COLO668 (cell line): Measurements from ENCODE around the gene NUBPL.
"Not testable (repeated sequence)": the region's sequence is repeated elsewhere in the genome, so short reads cannot be mapped to it uniquely, and the experiment has no call there.

Source experiments
- DNase-seq: peaks from one replicate; lab custom pipeline; 2025; ENCODE audit not compliant: unreplicated experiment; lab: John Stamatoyannopoulos, UW

Gene NUBPL

DNA sequence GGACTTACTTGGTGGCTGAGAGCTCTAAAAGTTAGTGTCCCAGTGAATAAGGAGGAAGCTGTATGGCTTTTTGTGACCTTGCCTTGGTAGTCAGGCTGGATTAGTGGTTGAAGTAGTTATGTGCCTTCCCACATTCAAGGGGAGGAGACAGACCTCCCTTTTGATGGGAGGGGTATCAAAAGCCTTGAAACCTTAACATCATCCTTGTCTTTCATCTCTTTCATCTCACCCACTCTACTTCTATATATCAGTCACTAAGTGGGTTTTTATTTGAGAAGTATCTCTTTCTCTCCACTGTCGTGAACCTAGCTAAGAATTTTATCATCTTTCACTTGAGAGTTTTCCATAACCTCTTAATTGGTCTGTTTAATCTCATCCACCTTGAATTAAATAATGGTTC lies 15.7 kb downstream of the NUBPL start:
- DNase-seq: no peak

DNA sequence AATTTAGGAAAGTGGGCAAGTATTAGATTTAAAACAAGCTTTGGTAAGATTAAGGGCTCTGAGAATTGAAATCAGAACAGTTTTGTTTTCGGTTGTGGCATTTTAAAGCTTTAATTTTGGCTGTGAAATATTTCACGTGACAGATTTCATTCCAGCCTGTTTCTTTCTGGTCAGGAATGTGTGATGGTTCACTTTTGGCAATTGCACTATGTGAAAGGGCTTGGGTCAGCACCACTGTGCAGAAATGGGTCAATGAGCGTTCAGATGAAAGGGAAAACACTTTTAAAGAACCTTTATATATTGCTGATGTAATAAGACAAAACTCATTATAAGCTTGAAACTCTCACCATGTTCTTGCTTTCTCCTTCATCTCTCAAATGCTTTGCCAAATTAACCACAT lies 17.1 kb downstream of the NUBPL start:
- DNase-seq: no peak

DNA sequence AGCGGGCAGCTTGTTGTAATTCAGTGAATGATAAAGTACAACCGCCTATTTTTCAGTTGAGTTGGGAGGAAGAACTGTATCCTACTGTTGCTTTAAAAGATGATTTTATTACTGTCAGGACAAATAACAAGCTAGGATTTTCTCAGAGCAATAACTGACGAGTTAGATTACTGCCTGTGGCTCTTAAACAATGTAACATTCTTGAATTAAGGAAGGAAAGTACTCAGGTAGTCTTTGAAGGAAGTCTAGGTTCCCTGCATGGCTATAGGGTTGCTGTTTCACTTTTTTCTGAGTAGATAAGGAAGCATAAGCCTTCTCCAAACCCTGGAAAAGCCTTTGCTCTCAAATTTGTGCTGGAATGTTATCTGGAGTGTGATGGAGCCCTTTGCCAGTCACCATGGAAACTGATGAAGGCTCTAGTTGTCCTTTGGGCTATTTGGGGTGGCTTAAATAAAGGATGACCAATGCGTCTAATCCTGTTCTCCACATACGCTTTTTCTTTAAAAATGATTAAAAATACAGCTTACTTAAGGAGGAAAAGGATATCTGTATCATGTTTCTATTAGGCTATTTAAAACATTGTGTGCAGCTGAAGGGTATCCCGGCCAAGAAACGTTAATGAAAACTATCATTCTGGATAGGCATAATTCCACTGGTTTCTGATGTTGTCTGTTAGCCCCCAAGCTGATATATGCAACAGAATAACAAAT lies 17.7 kb downstream of the NUBPL start:
- DNase-seq: no peak

DNA sequence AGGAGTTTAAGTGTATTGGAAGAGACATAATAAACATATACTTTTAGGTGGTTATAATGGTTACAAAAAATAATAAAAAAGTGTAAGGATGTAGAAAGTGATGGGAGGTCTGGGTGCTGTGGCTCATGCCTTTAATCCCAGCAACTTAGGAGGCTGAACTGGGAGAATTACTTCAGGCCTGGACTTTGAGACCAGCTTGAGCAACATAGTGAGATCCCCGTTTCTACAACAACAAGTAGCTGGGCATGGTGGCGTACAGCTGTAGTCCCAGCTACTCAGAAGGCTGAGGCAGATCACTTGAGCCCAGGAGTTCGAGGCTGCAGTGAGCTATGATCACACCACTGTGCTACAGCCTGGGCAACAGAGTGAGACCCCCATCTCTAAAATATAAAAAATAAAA lies 19.0 kb downstream of the NUBPL start:
- DNase-seq: no peak

DNA sequence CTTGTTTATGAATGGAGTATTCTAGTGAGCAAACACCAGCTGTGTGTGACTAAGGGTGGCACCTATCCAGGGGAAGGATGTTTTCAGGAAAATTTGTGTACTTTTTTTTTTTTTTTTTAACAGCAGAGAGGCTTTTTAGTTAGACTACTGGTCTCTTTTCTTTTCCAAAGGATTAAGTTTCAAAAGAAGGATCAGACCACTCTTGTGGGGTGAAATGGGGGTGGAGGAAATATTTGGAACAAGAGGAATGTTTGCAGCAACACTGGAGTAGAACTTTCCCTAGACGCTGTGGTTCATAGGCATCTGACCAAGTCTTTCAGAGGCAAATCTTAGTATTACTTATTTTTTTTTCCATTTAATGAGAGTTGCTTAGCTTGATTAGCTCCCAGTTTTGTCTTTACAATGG lies 21.1 kb downstream of the NUBPL start:
- DNase-seq: no peak

DNA sequence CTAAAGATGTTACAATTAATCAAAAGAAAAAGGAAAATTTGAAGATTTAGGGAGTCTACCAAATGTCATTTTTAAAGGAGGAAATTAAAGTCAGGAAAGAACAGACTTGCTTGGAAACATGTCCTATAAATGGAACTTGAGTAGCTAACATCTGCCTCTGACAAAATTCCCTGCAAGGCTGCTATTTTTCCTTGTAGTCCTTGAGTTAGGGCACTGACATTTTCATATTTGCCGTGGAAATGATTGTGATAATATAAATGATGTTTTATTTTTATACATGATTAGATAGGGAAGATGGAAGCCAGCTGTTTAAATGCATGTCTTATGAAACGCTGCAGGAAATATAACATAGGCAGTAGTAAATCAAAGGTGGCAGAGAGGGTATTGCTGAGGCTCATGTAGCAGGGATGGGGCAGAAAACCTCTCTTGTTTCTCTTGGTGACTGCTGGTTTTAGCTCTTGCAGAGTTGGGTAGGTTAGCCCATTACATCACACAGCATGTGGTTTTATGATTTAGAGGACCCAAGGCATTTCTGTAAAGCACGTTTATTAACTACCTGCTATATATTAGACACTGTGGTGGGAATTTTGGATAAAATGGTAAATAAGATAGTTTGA lies 21.7 kb downstream of the NUBPL start:
- DNase-seq: no peak

DNA sequence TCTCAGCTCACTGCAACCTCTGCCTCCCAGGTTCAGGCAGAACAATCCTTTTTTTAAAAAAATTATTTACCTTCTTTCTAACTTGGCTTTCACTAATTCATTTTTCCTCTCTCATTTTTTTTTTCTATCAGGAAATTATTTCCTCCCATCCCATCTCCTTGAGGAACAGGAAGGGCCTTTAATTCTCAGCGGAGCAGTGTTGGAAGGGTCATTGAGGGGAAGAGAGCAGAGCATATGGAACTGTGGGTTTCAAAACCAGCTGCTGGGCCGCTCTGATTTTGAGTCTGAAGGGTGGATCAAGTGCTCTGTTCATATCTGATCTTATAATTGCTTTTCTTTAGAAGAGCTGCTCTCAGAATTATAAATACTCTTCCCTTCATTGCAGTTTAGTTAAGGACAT lies 29.0 kb downstream of the NUBPL start:
- no peak for DNase-seq

DNA sequence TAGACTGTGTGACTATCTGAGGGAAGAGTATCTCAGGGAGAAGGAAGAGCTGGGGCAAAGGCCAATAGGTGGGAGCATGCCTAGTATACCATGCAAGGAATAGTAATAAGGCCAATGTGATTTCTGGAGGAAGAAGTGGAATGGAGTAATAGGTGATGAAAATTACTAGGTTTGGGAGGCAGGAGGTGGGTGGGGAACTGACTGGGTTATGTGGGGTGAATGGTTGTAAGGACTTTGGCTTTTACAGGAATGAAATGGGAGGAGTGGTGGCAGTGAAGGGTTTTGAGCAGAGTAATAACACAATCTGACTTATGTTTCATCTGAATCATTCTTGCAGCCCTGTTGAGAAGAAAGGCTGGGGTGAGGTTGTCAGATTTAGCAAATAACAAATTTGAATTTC lies 30.9 kb downstream of the NUBPL start:
- no peak for DNase-seq

DNA sequence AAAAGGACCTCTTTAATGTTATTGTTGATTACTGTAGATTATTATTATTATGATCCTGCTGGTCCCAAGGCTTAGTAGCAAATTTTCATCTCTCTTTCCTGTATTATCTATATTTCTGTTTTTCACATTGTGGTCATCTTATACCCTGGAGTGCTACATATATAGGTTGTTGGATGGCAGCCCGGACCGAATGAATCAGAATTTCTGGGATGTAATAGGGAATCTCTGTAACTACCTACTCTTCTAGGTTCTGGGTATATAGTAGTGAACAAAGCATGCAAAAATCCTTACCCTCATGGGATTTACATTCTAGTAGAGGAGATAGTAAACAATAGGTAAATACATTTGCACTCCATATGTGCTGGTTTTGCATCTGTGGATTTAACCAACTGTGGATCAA lies 31.4 kb downstream of the NUBPL start:
- DNase-seq: no peak

DNA sequence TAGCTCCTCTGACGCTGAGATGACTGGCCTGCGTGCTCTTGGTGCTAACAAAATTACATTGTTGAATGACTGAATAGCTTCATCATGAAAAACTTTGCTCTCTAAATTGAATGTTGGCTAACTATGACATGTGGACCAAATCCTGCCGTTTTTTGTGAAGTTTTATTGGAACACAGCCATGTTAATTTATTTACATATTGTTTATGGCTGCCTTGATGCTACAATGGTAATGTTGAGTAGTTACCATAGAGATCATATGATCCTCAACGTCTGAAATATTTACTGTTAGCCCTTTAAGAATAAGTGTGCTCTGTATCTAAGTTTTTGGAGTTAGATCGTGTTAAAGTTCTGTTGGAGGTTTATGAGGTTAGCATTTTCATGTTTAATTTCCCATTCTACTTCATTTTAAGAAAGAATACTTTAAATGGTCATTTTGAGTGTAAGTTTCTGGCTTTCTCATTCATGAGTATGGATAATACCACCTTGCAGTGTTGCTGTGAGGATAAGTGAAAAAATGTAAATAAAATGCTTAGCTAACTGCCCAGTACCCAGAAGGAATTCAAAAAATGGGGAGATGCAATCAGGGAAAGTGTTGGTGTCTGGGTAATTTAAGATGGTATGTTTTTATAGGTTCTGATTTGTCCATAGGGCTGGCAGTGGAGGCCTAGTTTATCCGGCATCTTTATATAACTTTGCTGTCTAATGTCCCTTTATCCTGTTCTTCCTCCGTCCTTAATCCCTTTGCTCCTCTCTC lies 35.3 kb downstream of the NUBPL start:
- no peak for DNase-seq

DNA sequence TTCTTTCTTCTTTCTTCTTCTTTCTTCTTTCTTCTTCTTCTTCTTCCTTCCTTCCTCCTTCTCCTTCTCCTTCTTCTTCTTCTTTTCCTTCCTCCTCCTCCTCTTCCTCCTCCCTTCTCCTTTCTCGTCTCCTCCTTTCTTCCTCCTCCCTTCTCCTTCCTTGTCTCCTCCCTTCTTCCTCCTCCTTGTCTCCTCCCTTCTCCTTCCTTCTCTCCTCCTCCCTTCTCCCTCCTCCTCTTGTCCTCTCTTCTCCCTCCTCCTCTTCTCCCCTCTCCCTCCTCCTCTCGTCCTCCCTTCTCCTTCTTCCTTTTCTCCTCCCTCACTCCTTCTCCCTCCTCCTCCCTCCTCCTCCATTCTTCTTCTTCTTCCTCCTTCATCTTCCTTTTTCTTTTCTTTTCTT lies 44.5 kb downstream of the NUBPL start:
- no peak for DNase-seq

DNA sequence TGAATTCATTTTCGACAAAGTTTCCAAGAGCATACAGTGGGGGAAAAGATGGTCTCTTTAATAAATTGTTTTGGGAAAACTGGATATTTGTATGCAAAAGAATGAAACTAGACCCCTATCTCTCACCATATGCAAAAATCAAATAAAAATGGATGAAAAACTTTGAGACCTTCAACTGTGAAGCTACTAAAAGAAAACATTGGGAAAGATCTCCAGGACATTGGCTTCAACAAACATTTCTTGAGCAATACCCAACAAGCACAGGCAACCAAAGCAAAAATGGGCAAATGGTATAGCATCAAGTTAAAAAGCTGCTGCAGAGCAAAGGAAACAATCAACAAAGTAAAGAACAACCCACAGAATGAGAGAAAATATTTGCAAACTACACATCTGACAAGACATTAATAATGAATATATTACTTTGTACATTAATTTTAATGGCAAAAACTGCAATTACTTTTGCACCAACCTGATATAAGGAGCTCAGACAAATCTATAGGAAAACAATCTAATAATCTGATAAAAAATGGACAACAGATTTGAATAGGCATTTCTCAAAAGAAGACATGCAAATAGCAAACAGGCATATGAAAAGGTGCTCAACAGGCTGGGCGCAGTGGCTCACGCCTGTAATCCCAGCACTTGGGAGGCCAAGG lies 50.7 kb downstream of the NUBPL start:
- no peak for DNase-seq

DNA sequence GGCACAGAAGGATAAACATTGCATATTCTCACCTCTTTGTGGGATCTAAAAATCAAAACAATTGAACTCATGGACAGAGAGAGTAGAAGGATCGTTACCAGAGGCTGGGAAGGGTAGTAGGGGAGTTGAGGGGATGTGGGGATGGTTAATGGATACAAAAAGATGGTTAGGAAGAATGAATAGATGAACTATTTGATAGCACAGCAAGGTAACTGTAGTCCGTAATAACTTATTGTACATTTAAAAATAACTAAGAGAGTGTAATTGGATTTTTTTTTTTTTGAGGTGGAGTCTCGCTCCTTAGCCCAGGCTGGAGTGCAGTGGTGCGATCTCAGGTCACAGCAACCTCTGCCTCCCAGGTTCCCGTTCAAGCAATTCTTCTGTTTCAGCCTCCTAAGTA lies 52.0 kb downstream of the NUBPL start:
- no peak for DNase-seq

DNA sequence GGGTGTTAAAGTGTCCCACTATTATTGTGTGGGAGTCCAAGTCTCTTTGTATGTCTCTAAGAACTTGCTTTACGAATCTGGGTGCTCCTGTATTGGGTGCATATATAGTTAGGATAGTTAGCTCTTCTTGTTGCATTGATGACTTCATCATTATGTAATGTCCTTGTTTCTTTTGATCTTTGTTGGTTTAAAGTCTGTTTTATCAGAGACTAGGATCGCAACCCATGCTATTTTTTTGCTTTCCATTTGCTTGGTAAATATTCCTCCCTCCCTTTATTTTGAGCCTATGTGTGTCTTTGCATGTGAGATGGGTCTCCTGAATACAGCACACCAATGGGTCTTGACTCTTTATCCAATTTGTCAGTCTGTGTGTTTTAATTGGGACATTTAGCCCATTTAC lies 57.7 kb downstream of the NUBPL start:
- not testable (repeated sequence) for DNase-seq

DNA sequence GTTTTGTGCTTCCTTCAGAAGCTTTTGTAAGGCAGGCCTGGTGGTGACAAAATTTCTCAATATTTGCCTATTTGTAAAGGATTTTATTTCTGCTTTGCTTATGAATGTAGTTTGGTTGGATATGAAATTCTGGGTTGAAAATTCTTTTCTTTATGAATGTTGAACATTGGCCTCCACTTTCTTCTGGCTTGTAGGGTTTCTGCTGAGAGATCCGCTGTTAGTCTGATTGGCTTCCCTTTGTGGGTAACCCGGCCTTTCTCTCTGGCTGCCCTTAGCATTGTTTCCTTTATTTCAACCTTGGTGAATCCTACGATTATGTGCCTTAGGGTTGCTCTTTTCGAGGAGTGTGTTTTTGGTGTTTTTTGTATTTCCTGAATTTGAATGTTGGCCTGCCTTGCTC lies 58.2 kb downstream of the NUBPL start:
- no peak for DNase-seq

DNA sequence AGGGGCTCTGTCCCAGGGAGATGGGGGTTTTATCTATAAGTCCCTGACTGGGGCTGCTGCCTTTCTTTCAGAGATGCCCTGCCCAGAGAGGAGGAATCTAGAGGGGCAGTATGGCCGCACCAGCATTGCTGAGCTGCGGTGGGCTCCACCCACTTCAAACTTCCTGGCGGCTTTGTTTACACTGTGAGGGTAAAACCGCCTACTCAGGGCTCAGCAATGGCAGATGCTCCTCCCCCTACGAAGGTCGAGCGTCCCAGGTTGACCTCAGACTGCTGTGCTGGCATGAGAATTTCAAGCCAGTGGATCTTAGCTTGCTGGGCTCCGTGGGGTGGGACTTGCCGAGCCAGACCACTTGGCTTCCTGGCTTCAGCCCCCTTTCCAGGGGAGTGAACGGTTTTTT lies 59.7 kb downstream of the NUBPL start:
- DNase-seq: not testable (repeated sequence)

DNA sequence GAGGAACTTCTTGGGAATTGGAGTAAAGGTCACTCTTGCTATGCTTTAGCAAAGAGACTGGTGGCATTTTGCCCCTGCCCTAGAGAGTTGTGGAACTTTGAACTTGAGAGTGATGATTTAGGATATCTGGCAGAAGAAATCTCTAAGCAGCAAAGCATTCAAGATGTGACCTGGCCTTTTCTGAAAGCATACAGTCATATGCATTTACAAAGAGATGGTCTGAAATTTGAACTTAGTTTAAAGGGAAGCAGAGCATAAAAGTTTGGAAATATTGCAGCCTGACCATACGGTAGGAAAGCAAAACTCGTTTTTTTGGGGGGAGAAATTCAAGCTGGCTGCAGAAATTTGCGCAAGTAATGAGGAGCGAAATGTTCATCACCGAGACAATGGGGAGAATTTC lies 60.9 kb downstream of the NUBPL start:
- DNase-seq: no peak

DNA sequence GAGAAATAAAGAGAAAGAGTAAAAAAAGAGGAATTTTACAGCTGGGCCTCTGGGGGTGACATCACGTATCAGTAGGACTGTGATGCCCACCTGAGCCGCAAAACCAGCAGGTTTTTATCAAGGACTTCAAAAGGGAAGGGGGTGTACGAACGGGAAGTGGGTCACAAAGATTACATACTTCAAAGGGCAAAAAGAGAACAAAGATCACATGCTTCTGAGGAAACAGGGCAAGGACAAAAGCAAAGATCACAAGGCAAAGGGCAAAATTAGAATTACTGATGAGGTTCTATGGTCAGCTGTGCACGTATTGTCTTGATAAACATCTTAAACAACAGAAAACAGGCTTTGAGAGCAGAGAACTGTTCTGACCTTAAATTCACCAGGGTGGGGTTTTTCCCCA lies 91.7 kb downstream of the NUBPL start:
- not testable (repeated sequence) for DNase-seq

DNA sequence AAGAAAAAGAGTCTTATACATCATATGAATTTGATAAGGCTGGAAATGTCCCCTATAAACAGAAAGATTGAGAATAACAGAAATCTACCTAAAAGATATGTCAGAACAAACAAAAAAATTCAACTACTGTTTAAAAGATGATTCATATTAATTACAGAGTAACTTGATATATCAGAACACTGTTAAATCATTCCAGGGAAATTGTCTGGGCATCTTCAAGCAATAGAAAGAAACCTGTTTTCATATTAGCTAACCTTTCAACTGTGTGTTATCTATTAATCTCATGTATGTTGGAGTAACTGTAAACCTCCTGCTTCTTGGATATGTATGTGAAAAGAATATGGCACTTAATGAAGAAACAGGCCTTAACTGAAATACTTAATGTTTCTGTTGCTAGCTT lies 96.7 kb downstream of the NUBPL start:
- DNase-seq: no peak

DNA sequence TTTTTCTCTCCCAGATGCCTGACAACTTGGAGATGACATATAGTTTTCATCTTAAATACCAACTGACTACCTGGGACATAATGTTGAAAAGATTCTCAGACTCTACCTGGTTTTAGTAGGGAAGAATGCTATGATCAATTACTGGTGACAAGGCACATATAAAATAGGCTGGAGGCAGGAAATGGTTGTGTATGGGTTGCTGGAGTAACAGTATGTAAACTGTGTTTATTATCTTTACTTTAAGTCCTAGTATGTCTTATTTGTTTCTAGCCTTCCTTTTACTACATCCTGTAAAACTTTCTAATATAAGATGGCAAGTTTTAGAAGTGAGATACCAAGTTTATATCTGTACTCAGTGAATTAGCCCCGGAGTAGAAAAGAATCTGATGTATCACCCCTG lies 98.1 kb downstream of the NUBPL start:
- no peak for DNase-seq

DNA sequence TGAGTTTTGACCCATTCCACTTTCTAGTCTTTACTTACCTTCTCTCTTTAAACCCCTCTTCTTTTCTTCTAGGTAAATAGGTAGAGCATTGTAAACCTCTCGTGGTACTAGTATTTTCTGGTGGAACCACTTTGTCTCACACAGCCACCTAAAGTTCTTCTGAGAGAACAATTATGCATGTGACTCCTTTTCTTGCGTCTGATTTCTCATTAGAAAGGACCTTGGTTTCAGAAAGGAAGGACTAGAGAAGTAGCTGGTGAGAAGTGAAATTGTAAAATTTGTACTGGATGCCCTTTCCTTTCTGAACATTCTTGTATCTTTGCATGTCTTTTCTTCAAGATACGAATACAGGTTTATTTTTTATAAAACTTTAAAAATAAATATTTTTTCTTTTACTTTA lies 99.0 kb downstream of the NUBPL start:
- no peak for DNase-seq

DNA sequence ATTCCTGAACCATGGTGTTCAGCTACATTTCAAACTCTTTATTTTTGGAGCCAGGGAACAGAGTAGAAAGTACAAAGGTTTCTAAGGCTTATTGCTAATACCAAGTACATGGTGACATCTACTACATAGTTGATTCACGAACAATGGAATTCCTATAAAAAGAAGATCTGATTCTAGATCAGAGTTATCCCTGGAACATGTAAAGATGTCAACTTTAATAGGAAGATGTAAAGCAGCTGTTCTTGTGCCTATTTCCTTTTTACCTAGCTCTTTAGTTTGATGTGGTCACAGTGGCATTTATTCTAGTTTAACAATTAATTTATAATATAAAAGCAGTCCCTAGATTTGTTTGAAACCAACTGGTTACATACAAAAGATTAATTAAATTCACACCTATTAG lies 99.5 kb downstream of the NUBPL start:
- DNase-seq: no peak
